Peyer's patch (tissue), 4 donors: ENCODE data around the gene COPZ1. TPM values are rescaled to one million over a fixed set of nuclear protein-coding genes. Genes with fewer than 3 reads are reported as not detected.
A peak's percentile ranks its signal among the peaks of the same experiment; 100 is the strongest.
"Not testable (repeated sequence)": the region's sequence is repeated elsewhere in the genome, so short reads cannot be mapped to it uniquely, and the experiment has no call there.

Experiments
- DNase-seq, 3 donors: peaks; one replicate each; pipeline ENCODE4 v3.0.0-alpha.2; 2017 to 2019
- H3K27ac ChIP-seq, 4 donors: fragments of 200-600 bp; sonication (generic); one replicate each; pipeline ENCODE4 v1.5.1; 2016 to 2019
- H3K27me3 ChIP-seq, 2 donors: fragments of 200-600 bp; sonication (generic); one replicate each; pipeline ENCODE4 v1.5.1; 2019
- H3K36me3 ChIP-seq, 3 donors: fragments of 200-600 bp; sonication (generic); one replicate each; pipeline ENCODE4 v1.5.1; 2016 to 2019
- H3K4me1 ChIP-seq, 4 donors: fragments of 200-600 bp; sonication (generic); one replicate each; pipeline ENCODE4 v1.5.1; 2016 to 2019
- H3K4me3 ChIP-seq, 4 donors: fragments of 200-600 bp; sonication (generic); 1 replicate in 3 of 4; 2 replicates in 1 of 4; pipeline ENCODE4 v1.5.1; 2016 to 2019; ENCODE audit warnings: mild to moderate bottlenecking in 1 of 4
- H3K9me3 ChIP-seq, 4 donors: fragments of 200-600 bp; sonication (generic); one replicate each; pipeline ENCODE4 v1.5.1; 2016 to 2019; ENCODE audit warnings: mild to moderate bottlenecking in 1 of 4
- POLR2A ChIP-seq, 2 donors: fragments of 450-650 bp; IDR thresholded peaks; one replicate each; pipeline ENCODE4 v1.5.1; 2017; ENCODE audit warnings: antibody characterized with exemption in 2 of 2, mild to moderate bottlenecking in 2 of 2, moderate library complexity in 2 of 2
- total RNA-seq, 4 donors: library from RNA; depleted of rRNA; stranded (reverse); fragments of >200 nt; gene quantifications; one replicate each; pipeline ENCODE4 v1.1.0, GENCODE V29; 2016
- TF ChIP-seq, protein P1 (sequence below), 6 experiments: fragments of 450-650 bp in 4 of 6; fragments of 200-600 bp in 2 of 6; sonication (generic) in 1 of 6; IDR thresholded peaks; one replicate each; pipeline ENCODE4 v1.5.1; 2017 to 2019; ENCODE audit warnings: antibody characterized with exemption in 6 of 6, mild to moderate bottlenecking in 3 of 6, moderate library complexity in 1 of 6

Gene COPZ1
- total RNA-seq, 4 donors from 2014 or later = 42.4 to 66.9 (median 54.2) TPM

DNA sequence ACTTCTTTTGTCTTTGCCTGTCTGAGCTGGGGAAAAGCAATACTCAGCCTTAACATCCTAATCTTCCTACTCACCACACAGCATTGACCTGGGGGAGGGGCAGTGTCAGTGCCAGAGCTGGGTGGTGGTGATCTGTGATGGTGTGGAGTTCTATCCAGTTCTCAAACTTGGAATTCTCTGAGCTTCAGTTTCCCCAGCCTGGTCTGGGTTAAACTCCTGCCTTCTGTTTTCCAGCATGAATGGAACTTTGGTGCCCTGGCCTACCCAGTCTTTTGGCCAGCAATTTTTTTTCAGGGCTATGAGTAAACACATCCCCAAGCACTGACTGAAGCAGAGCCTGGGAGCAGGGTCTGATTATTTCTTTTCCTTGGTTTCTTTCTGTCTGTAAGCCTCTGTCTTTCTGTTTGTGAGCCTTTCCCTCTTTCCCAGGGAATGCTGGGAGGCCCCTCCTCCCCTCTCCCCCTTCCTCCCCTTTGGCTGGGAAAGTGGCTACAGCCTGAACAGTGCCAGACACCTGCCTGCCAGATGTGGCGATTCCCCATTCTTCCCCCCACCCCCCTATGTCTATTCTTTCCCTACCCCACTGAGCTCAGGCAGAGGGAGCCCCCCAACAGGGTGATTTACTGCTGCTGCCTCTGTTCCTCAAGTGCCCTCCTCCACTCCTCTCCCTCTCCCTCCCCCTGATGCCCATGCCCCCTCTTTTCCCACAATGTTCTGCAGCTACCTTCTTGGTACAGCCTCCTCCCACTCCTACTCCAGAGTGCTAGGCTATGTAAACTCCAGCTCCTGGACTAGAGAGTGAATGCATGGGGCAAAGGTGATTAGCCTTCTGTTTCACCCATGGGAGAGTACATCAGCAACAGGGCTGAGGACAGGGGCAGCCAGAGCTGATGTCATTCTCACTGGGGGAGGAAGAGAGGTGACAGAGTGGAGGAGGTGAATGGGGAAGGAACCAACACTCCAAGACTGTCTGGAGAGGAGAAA is 28.3 kb downstream of the COPZ1 start:
- H3K4me3 ChIP-seq = no peak overlapping the region
- no peaks in the 10 kb centered on the region for H3K27me3 ChIP-seq
- no peaks in the 10 kb centered on the region for H3K9me3 ChIP-seq
- peak overlapping the region in 1 of 4 donors; percentile 57 for H3K27ac ChIP-seq
- peaks cover 0 to 35% (median 0%) of the 10 kb centered on the region in 3 donors for H3K36me3 ChIP-seq
- no peak for TF ChIP-seq POLR2A (IDR thresholded peaks at IDR 0.05)
- TF ChIP-seq, protein P1, sequence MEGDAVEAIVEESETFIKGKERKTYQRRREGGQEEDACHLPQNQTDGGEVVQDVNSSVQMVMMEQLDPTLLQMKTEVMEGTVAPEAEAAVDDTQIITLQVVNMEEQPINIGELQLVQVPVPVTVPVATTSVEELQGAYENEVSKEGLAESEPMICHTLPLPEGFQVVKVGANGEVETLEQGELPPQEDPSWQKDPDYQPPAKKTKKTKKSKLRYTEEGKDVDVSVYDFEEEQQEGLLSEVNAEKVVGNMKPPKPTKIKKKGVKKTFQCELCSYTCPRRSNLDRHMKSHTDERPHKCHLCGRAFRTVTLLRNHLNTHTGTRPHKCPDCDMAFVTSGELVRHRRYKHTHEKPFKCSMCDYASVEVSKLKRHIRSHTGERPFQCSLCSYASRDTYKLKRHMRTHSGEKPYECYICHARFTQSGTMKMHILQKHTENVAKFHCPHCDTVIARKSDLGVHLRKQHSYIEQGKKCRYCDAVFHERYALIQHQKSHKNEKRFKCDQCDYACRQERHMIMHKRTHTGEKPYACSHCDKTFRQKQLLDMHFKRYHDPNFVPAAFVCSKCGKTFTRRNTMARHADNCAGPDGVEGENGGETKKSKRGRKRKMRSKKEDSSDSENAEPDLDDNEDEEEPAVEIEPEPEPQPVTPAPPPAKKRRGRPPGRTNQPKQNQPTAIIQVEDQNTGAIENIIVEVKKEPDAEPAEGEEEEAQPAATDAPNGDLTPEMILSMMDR (IDR thresholded peaks at IDR 0.05) = no peak
- DNase-seq = no peak
- peaks cover 0 to 8% (median 0%) of the 10 kb centered on the region in 4 donors for H3K4me1 ChIP-seq

DNA sequence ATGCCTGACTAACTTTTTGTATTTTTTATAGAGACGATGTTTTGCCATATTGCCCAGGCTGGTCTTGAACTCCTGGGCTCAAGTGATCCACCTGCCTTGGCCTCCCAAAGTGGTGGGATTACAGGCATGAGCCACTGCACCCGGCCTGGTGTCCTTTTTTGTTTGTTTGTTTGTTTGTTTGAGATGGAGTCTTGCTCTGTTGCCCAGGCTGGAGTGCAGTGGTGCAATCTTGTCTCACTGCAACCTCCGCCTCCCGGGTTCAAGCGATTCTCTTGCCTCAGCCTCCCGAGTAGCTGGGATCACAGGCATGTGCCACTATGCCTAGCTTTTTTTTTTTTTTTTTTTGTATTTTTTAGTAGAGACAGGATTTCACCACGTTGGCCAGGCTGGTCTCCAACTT is 29.3 kb downstream of the COPZ1 start:
- peaks cover 0 to 24% (median 0%) of the 10 kb centered on the region in 3 donors for H3K36me3 ChIP-seq
- peaks cover 0 to 12% (median 0%) of the 10 kb centered on the region in 4 donors for H3K4me1 ChIP-seq
- DNase-seq, H3K9me3 ChIP-seq, H3K4me3 ChIP-seq, H3K27ac ChIP-seq, H3K27me3 ChIP-seq: not testable (repeated sequence)

DNA sequence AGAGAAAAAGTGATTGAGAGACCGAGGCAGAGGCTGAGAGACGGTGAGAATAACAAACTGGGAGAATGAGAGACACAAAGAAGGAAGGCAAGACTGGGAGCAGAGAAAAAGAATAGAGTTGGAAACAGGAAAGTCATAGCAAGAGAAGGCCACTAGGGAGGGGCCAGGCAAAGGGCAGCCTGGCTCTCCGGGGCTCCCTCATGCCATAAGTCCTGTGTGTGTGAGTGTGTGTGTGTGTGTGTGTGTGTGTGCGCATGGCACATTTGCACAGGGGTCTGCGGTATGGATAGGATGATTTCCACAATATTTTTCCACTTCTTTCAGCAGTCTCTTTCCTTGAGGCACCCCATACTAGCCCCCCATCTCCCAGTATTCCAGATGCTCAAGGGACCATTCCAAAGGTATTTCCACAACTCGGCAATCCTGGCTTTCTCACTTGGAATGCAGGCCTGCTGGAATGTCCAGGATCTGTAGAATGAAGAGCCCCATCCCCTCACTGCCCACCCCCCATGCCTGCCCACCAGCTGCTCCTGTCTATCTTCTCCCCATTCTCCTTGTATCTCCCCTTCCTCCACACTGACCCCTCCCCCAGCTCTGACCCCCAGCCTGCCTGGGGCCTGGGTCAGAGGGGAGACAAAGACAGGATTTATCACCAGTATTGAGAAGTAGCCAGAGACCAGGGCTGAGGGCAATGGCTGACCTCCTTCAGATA is 30.3 kb downstream of the COPZ1 start:
- no peak overlapping the region for H3K27ac ChIP-seq
- DNase-seq = no peak
- H3K9me3 ChIP-seq = no peaks in the 10 kb centered on the region
- peaks cover 0 to 18% (median 0%) of the 10 kb centered on the region in 4 donors for H3K4me1 ChIP-seq
- TF ChIP-seq, protein P1 (IDR thresholded peaks at IDR 0.05) = no peak
- TF ChIP-seq POLR2A (IDR thresholded peaks at IDR 0.05) = no peak
- H3K4me3 ChIP-seq = no peak overlapping the region
- no peaks in the 10 kb centered on the region for H3K27me3 ChIP-seq
- H3K36me3 ChIP-seq = peaks cover 0 to 14% (median 0%) of the 10 kb centered on the region in 3 donors

DNA sequence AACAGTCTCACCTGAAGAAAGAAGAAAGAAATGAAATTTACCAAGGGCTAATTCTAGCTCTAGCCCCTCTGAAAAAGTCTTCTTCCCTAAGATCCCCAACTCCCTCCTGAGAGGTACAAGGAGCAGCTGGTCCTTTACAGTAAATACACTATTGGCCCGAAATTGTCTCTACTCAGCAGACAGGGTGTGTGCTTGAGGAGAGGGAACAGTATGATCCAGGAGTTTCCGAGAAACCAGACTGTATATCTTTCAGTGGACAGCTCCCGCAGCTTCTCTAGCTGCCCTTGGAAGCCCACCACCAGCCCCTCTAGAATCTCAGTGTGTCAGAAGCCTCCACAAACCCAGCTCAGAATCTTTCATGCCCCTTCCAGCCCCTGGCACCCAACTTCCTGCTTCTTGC is 31.3 kb downstream of the COPZ1 start:
- no peak for DNase-seq
- TF ChIP-seq POLR2A (IDR thresholded peaks at IDR 0.05) = no peak
- Histone ChIP-seq H3K27me3 (no peaks in the 10 kb centered on the region), H3K9me3 (no peaks in the 10 kb centered on the region), H3K27ac (peak overlapping the region in 1 of 4 donors; percentile 5), H3K36me3 (peaks cover 0 to 4% (median 0%) of the 10 kb centered on the region in 3 donors), H3K4me3 (no peak overlapping the region), H3K4me1 (peaks cover 0 to 18% (median 0%) of the 10 kb centered on the region in 4 donors)

DNA sequence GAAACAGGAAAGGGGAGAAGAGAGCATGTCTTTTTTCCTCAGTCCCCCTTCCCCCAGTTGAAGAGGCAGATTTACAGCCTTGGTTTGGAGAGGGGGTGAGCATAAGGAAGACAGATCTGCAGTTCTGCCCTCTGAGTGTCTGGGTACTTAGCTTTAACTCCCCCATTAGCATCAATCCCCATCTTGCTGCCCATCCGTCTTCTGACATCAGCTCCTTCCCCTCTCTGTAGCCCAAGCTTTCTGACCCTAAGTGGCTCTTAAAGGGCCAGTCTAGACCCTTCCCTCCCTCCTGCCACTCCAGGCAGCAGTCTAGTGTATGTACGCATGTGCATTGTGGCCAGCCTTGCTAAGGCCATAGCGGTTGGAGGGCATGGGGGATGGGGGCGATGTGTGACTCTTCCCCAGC is 32.0 kb downstream of the COPZ1 start:
- Histone ChIP-seq H3K36me3 (no peaks in the 10 kb centered on the region), H3K4me1 (peaks cover 0 to 18% (median 0%) of the 10 kb centered on the region in 4 donors), H3K4me3 (no peak overlapping the region), H3K27me3 (no peaks in the 10 kb centered on the region), H3K9me3 (no peaks in the 10 kb centered on the region), H3K27ac (no peak overlapping the region)
- TF ChIP-seq, protein P1 (IDR thresholded peaks at IDR 0.05) = no peak
- TF ChIP-seq POLR2A (IDR thresholded peaks at IDR 0.05) = no peak
- no peak for DNase-seq

DNA sequence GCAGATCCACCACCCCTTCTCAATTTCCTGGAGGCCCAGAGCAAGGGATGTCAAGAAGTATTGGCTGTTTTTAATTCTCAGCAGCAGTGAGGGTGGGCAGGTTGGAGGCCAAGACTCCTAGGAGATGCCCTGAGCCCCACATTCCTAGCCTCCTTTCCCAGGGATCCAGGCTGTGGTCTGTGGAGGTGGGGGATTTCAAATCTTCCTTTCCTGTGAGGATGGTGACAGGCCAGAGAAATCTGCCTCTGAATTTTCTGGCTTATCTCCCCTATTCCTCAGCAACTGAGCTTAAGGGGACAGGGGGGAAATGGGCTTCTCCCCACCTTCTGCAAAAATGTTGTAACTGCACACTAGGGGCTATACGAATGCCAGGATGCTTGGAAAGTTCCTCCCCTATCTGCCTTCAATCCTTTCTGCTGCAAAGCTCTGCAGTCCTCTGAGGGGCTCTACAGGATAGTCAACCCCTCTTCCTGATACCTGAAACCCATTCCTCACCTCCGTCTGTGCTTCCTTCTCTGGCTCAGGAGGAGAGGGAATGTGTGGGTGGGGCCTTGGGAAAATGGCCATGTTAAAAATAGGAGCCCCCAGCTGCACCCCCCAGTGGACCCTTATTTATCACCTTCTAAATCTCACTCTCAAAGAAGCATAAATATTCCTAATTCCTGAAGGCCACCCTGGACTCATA is 32.7 kb downstream of the COPZ1 start:
- TF ChIP-seq, protein P1 (IDR thresholded peaks at IDR 0.05) = no peak
- no peak for TF ChIP-seq POLR2A (IDR thresholded peaks at IDR 0.05)
- H3K27me3 ChIP-seq = no peaks in the 10 kb centered on the region
- peaks cover 0 to 18% (median 0%) of the 10 kb centered on the region in 4 donors for H3K4me1 ChIP-seq
- H3K4me3 ChIP-seq = peak overlapping the region in 1 of 4 donors; percentile 57
- H3K9me3 ChIP-seq = no peaks in the 10 kb centered on the region
- H3K27ac ChIP-seq = peak overlapping the region in 2 of 4 donors; percentile 76 to 77
- no peak for DNase-seq
- no peaks in the 10 kb centered on the region for H3K36me3 ChIP-seq
